K562 treated with DMSO at 1 percent for 24 hours (cell line): ENCODE measurements around the gene ONECUT1. TPM values are rescaled to one million over a fixed set of nuclear protein-coding genes. Genes with fewer than 3 reads are reported as not detected.

Experiments
- total RNA-seq: library from RNA; unstranded; fragments of 300-600 nt; gene quantifications from 2 replicates; pipeline ENCODE4 v1.2.3, GENCODE V29; 2022; ENCODE audit warnings: low read depth; ENCODE audit not compliant: insufficient read depth

Gene ONECUT1
- total RNA-seq, result not detected in 2 replicates

DNA sequence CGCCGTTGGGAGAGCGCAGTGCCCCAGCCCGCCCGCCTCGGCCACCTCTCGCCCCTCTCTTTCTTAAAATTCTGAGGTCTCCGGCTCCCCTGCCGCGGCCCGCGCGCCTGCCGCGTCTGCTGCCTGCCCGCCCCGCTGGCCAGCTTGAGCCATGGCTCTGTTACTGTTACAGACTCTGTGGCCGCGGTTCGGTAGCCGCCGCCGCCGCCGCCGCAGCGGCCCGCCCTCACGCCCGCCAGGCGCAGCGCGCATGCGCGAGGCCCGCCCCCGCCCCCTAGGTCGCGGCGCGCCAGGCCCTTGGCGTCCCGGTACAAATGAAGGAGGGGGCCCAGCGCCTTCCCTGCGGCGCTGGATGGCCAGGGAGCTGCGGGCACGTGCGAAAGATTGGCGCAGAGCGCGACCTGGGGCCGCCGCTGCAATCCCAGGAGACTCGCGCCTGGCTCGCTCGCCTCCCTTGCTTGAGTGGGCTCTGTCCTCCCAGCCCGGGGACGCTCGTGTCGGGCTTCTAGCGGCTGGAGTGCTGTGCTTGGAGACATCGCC is at the start of gene ONECUT1:
ONECUT1 (minus strand) TSS at position 168 of the 540 bp plus-strand sequence. CDS start 452 bp downstream, outside the sequence.

Other genes starting within 250 kb of the ONECUT1 start
- 23.8 and 25.3 TPM in 2 replicates for gene ARPP19, start 221.3 kb downstream of the ONECUT1 start, total RNA-seq
- gene ATOSA, start 110.9 kb downstream of the ONECUT1 start, total RNA-seq, result 6.8 and 8.5 TPM in 2 replicates